Astrocyte (in vitro differentiated cells and primary cell): ENCODE results near the gene SLBP. TPM values are rescaled to one million over a fixed set of nuclear protein-coding genes. Genes with fewer than 3 reads are reported as not detected.
"Not testable (repeated sequence)": the region's sequence is repeated elsewhere in the genome, so short reads cannot be mapped to it uniquely, and the experiment has no call there.

Experiments used
- DNase-seq: peaks from one replicate; pipeline ENCODE4 v3.0.0-alpha.2; 2010; ENCODE audit warnings: low read depth
- FAIRE-seq: peaks from 2 replicates; lab custom pipeline; 2011; peaks lifted over from hg19 to GRCh38; lab: Jason Lieb, UNC
- H2AFZ ChIP-seq: 2 replicates; pipeline ENCODE4 v1.6.0; 2012; ENCODE audit warnings: low read depth, low read length, inconsistent platforms
- H3K27ac ChIP-seq: 2 replicates; pipeline ENCODE4 v1.5.1; 2011; ENCODE audit warnings: low read depth, low read length, inconsistent platforms
- H3K27me3 ChIP-seq: 2 replicates; pipeline ENCODE4 v1.6.0; 2011; ENCODE audit warnings: low read length, inconsistent platforms; ENCODE audit not compliant: insufficient read depth
- H3K36me3 ChIP-seq: 2 replicates; pipeline ENCODE4 v1.5.1; 2011; ENCODE audit warnings: low read length, inconsistent platforms; ENCODE audit not compliant: insufficient read depth
- H3K4me1 ChIP-seq: 2 replicates; pipeline ENCODE4 v1.5.1; 2011; ENCODE audit warnings: low read length, inconsistent platforms; ENCODE audit not compliant: insufficient read depth
- H3K4me2 ChIP-seq: 2 replicates; pipeline ENCODE4 v1.6.0; 2012; ENCODE audit warnings: low read length, inconsistent platforms
- H3K4me3 ChIP-seq: 2 replicates; pipeline ENCODE4 v1.5.1; 2011; ENCODE audit warnings: low read depth, mild to moderate bottlenecking, low read length, inconsistent platforms; ENCODE audit not compliant: insufficient read depth
- H3K79me2 ChIP-seq: 2 replicates; pipeline ENCODE4 v1.6.0; 2012; ENCODE audit warnings: mild to moderate bottlenecking, low read length, inconsistent platforms; ENCODE audit not compliant: insufficient read depth
- H3K9ac ChIP-seq: 2 replicates; pipeline ENCODE4 v1.6.0; 2012; ENCODE audit warnings: mild to moderate bottlenecking, low read length, inconsistent platforms
- H3K9me3 ChIP-seq: 2 replicates; pipeline ENCODE4 v1.5.1; 2012; ENCODE audit warnings: low read depth, mild to moderate bottlenecking, low read length, inconsistent platforms; ENCODE audit not compliant: insufficient read depth
- H4K20me1 ChIP-seq: 2 replicates; pipeline ENCODE4 v1.6.0; 2012; ENCODE audit warnings: low read length, inconsistent platforms; ENCODE audit not compliant: insufficient read depth
- H3K27ac Mint-ChIP-seq: one replicate; pipeline ENCODE4 v1.8.0; 2021; ENCODE audit warnings: mild to moderate bottlenecking, mixed read lengths; ENCODE audit not compliant: unreplicated experiment
- H3K27me3 Mint-ChIP-seq: one replicate; pipeline ENCODE4 v1.8.0; 2021; ENCODE audit warnings: low read depth, mixed read lengths; ENCODE audit not compliant: unreplicated experiment
- H3K36me3 Mint-ChIP-seq: one replicate; pipeline ENCODE4 v1.8.0; 2021; ENCODE audit warnings: low read depth, mixed read lengths; ENCODE audit not compliant: unreplicated experiment
- H3K4me1 Mint-ChIP-seq: one replicate; pipeline ENCODE4 v1.8.0; 2021; ENCODE audit warnings: low read depth, mixed read lengths; ENCODE audit not compliant: unreplicated experiment
- H3K4me3 Mint-ChIP-seq: one replicate; pipeline ENCODE4 v1.8.0; 2021; ENCODE audit warnings: mild to moderate bottlenecking, moderate library complexity, mixed read lengths; ENCODE audit not compliant: unreplicated experiment
- H3K9me3 Mint-ChIP-seq: one replicate; pipeline ENCODE4 v1.8.0; 2021; ENCODE audit warnings: mild to moderate bottlenecking, mixed read lengths; ENCODE audit not compliant: unreplicated experiment
- EZH2 ChIP-seq: IDR thresholded peaks from 2 replicates; pipeline ENCODE4 v1.6.1; 2012; ENCODE audit warnings: mild to moderate bottlenecking, low read length, inconsistent platforms; ENCODE audit not compliant: insufficient read depth
- total RNA-seq: library from RNA; stranded (reverse); gene quantifications from 2 replicates; pipeline ENCODE4 v1.2.1, GENCODE V29; 2021
- TF ChIP-seq, protein P1 (sequence below): IDR thresholded peaks from 2 replicates; pipeline ENCODE4 v1.5.1; 2011; ENCODE audit warnings: low read depth, mild to moderate bottlenecking, inconsistent platforms, low read length, moderate library complexity; ENCODE audit not compliant: insufficient read depth

SLBP gene
- total RNA-seq, 1 donor from 2014 or later = 44.5 TPM

DNA sequence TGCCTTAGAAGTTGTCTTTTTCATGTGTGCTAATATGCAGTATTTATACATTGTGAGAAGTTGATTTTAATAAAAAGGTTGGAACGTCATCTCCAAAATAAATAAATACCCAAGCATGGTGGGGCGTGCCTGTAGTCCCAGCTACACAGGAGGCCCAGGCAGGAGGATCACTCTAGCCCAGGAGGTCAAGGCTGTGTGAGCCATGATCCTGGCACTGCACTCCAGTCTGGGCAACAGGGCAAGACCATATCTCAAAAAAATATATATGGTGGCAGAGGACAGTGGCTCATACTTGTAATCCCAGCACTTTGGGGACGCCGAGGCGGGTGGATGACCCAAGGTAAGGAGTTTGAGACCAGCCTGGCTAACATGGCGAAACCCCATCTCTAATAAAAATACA is 6.4 kb downstream of the SLBP start:
- Mint-ChIP-seq H3K27ac (no peak overlapping the region), H3K4me1 (peaks cover 19% of the 10 kb centered on the region), H3K9me3 (no peaks in the 10 kb centered on the region), H3K4me3 (no peak overlapping the region), H3K36me3 (peaks cover 22% of the 10 kb centered on the region), H3K27me3 (no peaks in the 10 kb centered on the region)
- Histone ChIP-seq H3K36me3 (peaks cover 14% of the 10 kb centered on the region), H3K9me3 (no peaks in the 10 kb centered on the region), H2AFZ (no peak overlapping the region), H3K79me2 (peaks cover 91% of the 10 kb centered on the region), H3K9ac (no peak overlapping the region), H3K27me3 (no peaks in the 10 kb centered on the region), H3K4me2 (no peak overlapping the region), H4K20me1 (peaks cover 78% of the 10 kb centered on the region), H3K4me1 (no peaks in the 10 kb centered on the region), H3K27ac (no peak overlapping the region), H3K4me3 (no peak overlapping the region)
- no peak for DNase-seq
- TF ChIP-seq EZH2 = no peak
- TF ChIP-seq, protein P1, sequence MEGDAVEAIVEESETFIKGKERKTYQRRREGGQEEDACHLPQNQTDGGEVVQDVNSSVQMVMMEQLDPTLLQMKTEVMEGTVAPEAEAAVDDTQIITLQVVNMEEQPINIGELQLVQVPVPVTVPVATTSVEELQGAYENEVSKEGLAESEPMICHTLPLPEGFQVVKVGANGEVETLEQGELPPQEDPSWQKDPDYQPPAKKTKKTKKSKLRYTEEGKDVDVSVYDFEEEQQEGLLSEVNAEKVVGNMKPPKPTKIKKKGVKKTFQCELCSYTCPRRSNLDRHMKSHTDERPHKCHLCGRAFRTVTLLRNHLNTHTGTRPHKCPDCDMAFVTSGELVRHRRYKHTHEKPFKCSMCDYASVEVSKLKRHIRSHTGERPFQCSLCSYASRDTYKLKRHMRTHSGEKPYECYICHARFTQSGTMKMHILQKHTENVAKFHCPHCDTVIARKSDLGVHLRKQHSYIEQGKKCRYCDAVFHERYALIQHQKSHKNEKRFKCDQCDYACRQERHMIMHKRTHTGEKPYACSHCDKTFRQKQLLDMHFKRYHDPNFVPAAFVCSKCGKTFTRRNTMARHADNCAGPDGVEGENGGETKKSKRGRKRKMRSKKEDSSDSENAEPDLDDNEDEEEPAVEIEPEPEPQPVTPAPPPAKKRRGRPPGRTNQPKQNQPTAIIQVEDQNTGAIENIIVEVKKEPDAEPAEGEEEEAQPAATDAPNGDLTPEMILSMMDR = no peak
- FAIRE-seq = no peak

DNA sequence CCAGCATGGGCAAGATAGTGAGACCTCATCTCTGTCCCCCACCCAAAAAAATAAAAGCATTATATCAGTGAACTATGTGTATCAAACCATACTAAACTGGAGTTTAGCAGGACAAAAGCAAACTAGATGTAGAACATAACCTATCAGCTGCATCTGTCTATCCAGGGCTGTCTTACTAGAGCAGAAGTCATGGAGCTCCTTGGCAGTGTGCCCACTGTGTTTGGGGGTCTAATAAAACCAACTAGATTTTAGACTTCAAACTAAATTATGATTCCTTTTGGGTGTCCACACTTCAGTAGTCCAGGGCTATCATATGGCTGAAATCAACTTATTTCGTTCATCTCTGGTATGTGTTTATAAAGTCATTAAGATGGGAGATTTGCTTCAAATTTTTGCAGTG is 8.3 kb downstream of the SLBP start:
- H3K4me3 ChIP-seq = no peak overlapping the region
- Mint-ChIP-seq H3K9me3 (no peaks in the 10 kb centered on the region), H3K4me3 (no peak overlapping the region), H3K27ac (no peak overlapping the region), H3K27me3 (no peaks in the 10 kb centered on the region), H3K36me3 (peaks cover 16% of the 10 kb centered on the region), H3K4me1 (peaks cover 9% of the 10 kb centered on the region)
- no peaks in the 10 kb centered on the region for H3K4me1 ChIP-seq
- no peak overlapping the region for H3K4me2 ChIP-seq
- H3K36me3 ChIP-seq = peaks cover 21% of the 10 kb centered on the region
- H4K20me1 ChIP-seq = peaks cover 70% of the 10 kb centered on the region
- FAIRE-seq (no peak), DNase-seq (no peak)
- H3K79me2 ChIP-seq = peaks cover 80% of the 10 kb centered on the region
- no peak overlapping the region for H3K27ac ChIP-seq
- H3K9me3 ChIP-seq = no peaks in the 10 kb centered on the region
- TF ChIP-seq EZH2 = no peak
- TF ChIP-seq, protein P1 = no peak
- H2AFZ ChIP-seq = no peak overlapping the region
- H3K27me3 ChIP-seq = no peaks in the 10 kb centered on the region
- H3K9ac ChIP-seq = no peak overlapping the region

DNA sequence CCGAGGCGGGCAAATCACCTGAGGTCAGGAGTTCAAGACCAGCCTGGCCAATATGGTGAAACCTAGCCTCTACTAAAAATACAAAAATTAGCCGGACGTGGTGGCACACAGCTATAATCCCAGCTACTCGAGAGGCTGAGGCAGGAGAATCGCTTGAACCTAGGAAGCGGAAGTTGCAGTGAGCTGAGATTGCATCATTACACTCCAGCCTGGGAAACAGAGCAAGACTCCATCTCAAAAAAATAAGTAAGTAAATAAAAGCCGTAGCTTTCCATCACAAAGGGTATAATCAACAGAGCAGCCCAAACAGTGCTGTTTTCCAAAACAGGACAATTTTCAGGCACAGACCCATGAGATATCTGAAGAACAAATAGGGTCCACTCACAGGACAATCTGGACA is 10.4 kb downstream of the SLBP start:
- not testable (repeated sequence) for H2AFZ ChIP-seq, H3K4me3 ChIP-seq, H3K27ac Mint-ChIP-seq, DNase-seq, H3K27me3 ChIP-seq, H3K9me3 Mint-ChIP-seq, FAIRE-seq, H3K27ac ChIP-seq, H3K4me2 ChIP-seq, H3K4me1 Mint-ChIP-seq, H3K27me3 Mint-ChIP-seq, H3K9ac ChIP-seq, H3K4me3 Mint-ChIP-seq, H3K4me1 ChIP-seq, H3K9me3 ChIP-seq
- H3K36me3 ChIP-seq = peaks cover 26% of the 10 kb centered on the region
- H4K20me1 ChIP-seq = peaks cover 60% of the 10 kb centered on the region
- peaks cover 65% of the 10 kb centered on the region for H3K79me2 ChIP-seq
- peaks cover 17% of the 10 kb centered on the region for H3K36me3 Mint-ChIP-seq
